ENCODE results near the gene SCNM1.
A peak's percentile ranks its signal among the peaks of the same experiment; 100 is the strongest.
"Not testable (repeated sequence)": the region's sequence is repeated elsewhere in the genome, so short reads cannot be mapped to it uniquely, and the experiment has no call there.

Gene SCNM1

GRCh38 chr1:151194894-151195594, 29.1 kb downstream of the SCNM1 start:
- not testable (repeated sequence) for DNase-seq

GRCh38 chr1:151196292-151196800, 30.4 kb downstream of the SCNM1 start:
- peak; percentile 78 for DNase-seq

GRCh38 chr1:151197863-151198253, 31.9 kb downstream of the SCNM1 start:
- no peak for DNase-seq

GRCh38 chr1:151198254-151199127, 32.5 kb downstream of the SCNM1 start, which contains the start of gene PIP5K1A:
TSS of gene PIP5K1A (plus strand) at chr1:151198552. CDS start at chr1:151198997, 445 bp downstream.
- DNase-seq = peak; percentile 95

- no peak for DNase-seq
These were observed 34.1 kb downstream of the SCNM1 start for GRCh38 chr1:151199873-151200581.

GRCh38 chr1:151205381-151205965, 39.5 kb downstream of the SCNM1 start:
- not testable (repeated sequence) for DNase-seq

GRCh38 chr1:151210830-151211229, 44.9 kb downstream of the SCNM1 start:
- no peak for DNase-seq

GRCh38 chr1:151211972-151212705, 46.2 kb downstream of the SCNM1 start:
- no peak for DNase-seq

GRCh38 chr1:151213560-151213959, 47.6 kb downstream of the SCNM1 start:
- DNase-seq = no peak

Data from NCI-H446 treated with DMSO at 0.1 percent for 48 hours (cell line).